ENCODE results near the gene MYO1H. TPM values are rescaled to one million over a fixed set of nuclear protein-coding genes. Genes with fewer than 3 reads are reported as not detected.

Gene MYO1H
- total and polyA plus RNA-seq, 4 experiments from 2014 or later, result not detected

DNA sequence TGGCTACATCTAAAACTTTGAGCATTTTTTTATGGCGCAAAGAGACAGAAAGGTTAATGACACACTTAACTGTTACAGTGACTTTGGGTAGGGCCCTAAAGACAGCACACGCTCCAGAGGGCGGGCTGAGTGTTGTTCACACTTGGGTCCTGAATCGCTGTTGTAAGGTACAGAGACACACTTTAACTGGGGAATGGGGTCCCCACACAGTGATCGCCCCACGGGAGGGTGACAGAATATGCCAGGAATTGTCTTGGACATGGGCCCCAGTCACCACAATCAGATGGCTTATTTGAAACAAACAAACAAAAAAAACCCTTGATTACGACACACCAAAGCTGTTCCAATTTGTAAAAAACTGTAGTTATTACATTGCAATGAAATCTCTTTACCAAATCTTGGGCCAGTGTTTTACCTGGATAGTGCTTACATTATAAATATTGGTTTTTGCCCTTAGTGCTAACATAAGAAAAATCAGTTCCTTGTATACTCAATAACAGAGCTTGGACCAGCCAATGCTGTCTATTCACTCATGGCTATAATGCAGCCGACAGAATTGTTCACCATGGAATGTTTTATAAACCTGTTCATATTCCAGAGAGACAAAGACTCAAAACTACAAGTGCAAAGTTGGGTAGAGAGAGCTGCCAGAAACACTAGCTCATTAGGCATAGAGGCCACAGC lies 101.1 kb downstream of the MYO1H start:
- intact Hi-C loops (cut with micrococcal nuclease), result no loop called here
- Mint-ChIP-seq H3K4me1 (no peaks in the 10 kb centered on the region), H3K36me3 (peaks cover 27 to 68% of the 10 kb centered on the region in 2 donors), H3K9me3 (no peaks in the 10 kb centered on the region), H3K27ac (peak overlapping the region in 1 of 7 donors; percentile 29), H3K4me3 (no peak overlapping the region), H3K27me3 (no peaks in the 10 kb centered on the region)
- Histone ChIP-seq H3K27me3 (ENCODE audit: insufficient read depth, low read length) (no peaks in the 10 kb centered on the region), H3K4me3 (ENCODE audit: low read length in 2 of 2) (no peak overlapping the region), H3K4me1 (ENCODE audit: insufficient read depth, low read length) (no peaks in the 10 kb centered on the region), H3K36me3 (ENCODE audit: insufficient read depth, low read length) (peaks cover 40% of the 10 kb centered on the region), H3K9me3 (ENCODE audit: control insufficient read depth in 1 of 2, low read length in 2 of 2) (no peaks in the 10 kb centered on the region), H3K27ac (ENCODE audit: low read depth, low read length) (no peak overlapping the region)
- ChIA-PET CTCF (ENCODE audit: partially characterized antibody) (interaction anchor here (0.7 kb wide), 2 partner anchors 57 to 148 kb away, joined by 3 read pairs; no protein-coding TSS in a partner anchor), POLR2A (ENCODE audit: partially characterized antibody) (no interaction called here)
- DNase-seq, result no peak

DNA sequence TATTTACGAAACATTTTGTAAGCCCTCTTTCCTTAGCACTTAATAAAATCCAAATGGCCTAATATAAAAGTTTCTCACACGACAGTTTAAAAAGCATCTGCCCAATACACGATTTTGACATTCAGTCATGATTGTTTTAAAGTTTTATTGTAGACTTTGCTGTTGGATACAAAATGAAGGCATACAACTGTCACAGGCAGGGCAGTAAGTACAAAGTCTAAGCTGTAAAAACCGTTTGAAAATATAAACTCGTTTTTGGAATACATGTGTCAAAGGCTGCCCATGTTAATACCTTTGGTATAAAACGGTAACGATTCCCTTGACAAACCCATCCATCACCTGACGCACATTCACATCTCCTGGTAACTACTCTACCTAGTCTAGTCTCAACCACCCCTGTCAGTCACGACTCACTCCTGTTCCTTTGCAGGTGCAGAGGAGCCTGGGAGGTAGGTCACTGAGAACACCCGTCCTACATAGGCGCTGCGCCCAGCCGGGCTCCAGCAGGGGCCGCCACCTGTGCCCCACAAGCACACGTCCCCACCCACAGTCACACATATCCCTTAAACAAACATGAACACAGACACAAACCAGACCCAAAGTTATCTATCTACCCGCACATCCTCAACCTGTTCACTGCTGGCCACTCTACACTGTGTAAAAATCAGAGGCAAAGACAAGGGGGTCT lies 102.3 kb downstream of the MYO1H start:
- H3K9me3 ChIP-seq (ENCODE audit: control insufficient read depth in 1 of 2, low read length in 2 of 2), result no peaks in the 10 kb centered on the region
- no peak overlapping the region for H3K27ac ChIP-seq (ENCODE audit: low read depth, low read length)
- intact Hi-C loops (cut with micrococcal nuclease), result no loop called here
- CTCF ChIA-PET (ENCODE audit: partially characterized antibody), result interaction anchor here (0.7 kb wide), 1 partner anchor 58 kb away, joined by 3 read pairs; no protein-coding TSS in a partner anchor
- no peak for DNase-seq
- H3K4me3 ChIP-seq (ENCODE audit: low read length in 2 of 2), result no peak overlapping the region
- POLR2A ChIA-PET (ENCODE audit: partially characterized antibody), result no interaction called here
- no peaks in the 10 kb centered on the region for H3K27me3 ChIP-seq (ENCODE audit: insufficient read depth, low read length)
- Mint-ChIP-seq H3K4me1 (no peaks in the 10 kb centered on the region), H3K9me3 (no peaks in the 10 kb centered on the region), H3K4me3 (no peak overlapping the region), H3K27me3 (no peaks in the 10 kb centered on the region), H3K27ac (no peak overlapping the region), H3K36me3 (peaks cover 30 to 75% of the 10 kb centered on the region in 2 donors)
- H3K4me1 ChIP-seq (ENCODE audit: insufficient read depth, low read length), result no peaks in the 10 kb centered on the region
- H3K36me3 ChIP-seq (ENCODE audit: insufficient read depth, low read length), result peaks cover 51% of the 10 kb centered on the region

DNA sequence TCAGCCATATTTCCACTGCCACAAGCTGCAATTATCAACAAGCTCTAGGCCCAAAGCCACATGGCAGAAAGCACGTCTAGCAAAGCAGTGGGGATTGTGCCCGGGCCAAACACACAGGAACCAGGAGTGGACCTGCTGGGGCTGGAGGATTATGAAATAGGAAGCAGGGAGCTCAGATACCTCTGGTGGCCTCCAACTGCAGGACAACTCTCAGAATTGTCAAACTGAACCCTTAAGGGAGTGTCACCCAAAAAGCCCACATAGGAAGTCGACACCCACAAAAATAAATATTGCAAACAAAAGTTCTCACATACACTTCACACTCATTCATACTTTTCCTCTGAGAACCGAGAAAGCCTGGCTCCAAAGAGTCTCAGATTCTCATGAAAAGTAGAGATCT lies 103.3 kb downstream of the MYO1H start:
- H3K4me3 Mint-ChIP-seq, result no peak overlapping the region
- no peaks in the 10 kb centered on the region for H3K27me3 Mint-ChIP-seq
- DNase-seq, result no peak
- no peaks in the 10 kb centered on the region for H3K9me3 Mint-ChIP-seq
- Histone ChIP-seq H3K27me3 (ENCODE audit: insufficient read depth, low read length) (no peaks in the 10 kb centered on the region), H3K27ac (ENCODE audit: low read depth, low read length) (no peak overlapping the region), H3K4me1 (ENCODE audit: insufficient read depth, low read length) (no peaks in the 10 kb centered on the region), H3K9me3 (ENCODE audit: control insufficient read depth in 1 of 2, low read length in 2 of 2) (no peaks in the 10 kb centered on the region), H3K36me3 (ENCODE audit: insufficient read depth, low read length) (peaks cover 60% of the 10 kb centered on the region), H3K4me3 (ENCODE audit: low read length in 2 of 2) (no peak overlapping the region)
- H3K36me3 Mint-ChIP-seq, result peaks cover 36 to 76% of the 10 kb centered on the region in 2 donors
- no peak overlapping the region for H3K27ac Mint-ChIP-seq
- CTCF ChIA-PET (ENCODE audit: partially characterized antibody), result no interaction called here
- POLR2A ChIA-PET (ENCODE audit: partially characterized antibody), result no interaction called here
- no peaks in the 10 kb centered on the region for H3K4me1 Mint-ChIP-seq
- intact Hi-C loops (cut with micrococcal nuclease), result no loop called here

DNA sequence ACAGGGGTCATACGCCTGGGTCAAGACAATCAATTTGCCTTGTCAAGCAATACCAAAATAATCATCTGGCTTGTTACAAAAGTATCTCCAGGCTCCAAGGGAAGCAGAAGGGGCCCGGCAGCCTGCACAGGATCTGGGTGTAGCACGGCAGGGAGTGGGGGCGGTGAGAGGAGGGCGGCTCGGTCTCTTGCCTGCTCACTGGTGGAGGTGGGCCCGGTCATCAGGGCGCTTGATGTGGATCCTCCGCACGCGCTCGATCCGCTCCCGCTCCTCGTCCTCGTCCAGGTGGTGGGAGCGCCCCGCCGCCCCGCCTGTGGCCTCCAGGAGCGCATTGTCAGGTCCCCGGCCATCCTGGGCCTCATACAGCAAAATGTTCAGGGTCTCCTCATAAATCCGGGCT lies 103.7 kb downstream of the MYO1H start:
- CTCF ChIA-PET (ENCODE audit: partially characterized antibody), result no interaction called here
- H3K4me1 ChIP-seq (ENCODE audit: insufficient read depth, low read length), result no peaks in the 10 kb centered on the region
- Mint-ChIP-seq H3K4me1 (no peaks in the 10 kb centered on the region), H3K4me3 (no peak overlapping the region), H3K9me3 (no peaks in the 10 kb centered on the region), H3K27ac (no peak overlapping the region), H3K36me3 (peaks cover 38 to 77% of the 10 kb centered on the region in 2 donors), H3K27me3 (no peaks in the 10 kb centered on the region)
- no peak overlapping the region for H3K4me3 ChIP-seq (ENCODE audit: low read length in 2 of 2)
- no peaks in the 10 kb centered on the region for H3K9me3 ChIP-seq (ENCODE audit: control insufficient read depth in 1 of 2, low read length in 2 of 2)
- POLR2A ChIA-PET (ENCODE audit: partially characterized antibody), result no interaction called here
- DNase-seq, result no peak
- H3K36me3 ChIP-seq (ENCODE audit: insufficient read depth, low read length), result peaks cover 65% of the 10 kb centered on the region
- H3K27ac ChIP-seq (ENCODE audit: low read depth, low read length), result no peak overlapping the region
- no peaks in the 10 kb centered on the region for H3K27me3 ChIP-seq (ENCODE audit: insufficient read depth, low read length)
- intact Hi-C loops (cut with micrococcal nuclease), result no loop called here

DNA sequence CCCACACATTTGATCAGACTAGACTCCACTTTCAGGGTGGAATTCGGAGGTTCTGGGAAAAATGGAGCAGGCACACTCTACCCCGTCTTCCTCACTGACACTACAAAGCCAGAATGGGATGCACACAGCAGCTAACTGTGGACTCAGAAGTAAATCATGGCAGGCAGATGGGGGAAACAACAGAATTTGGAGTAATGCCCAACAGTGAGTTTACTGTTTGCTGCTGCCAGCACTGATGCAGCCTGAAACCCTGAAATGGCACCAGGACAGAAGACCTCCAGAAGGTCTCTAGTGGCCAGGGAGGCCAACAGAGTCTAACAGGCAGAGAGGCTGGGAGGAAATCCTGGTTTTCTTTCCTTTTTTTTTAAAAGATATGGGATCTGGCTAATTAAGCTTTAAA lies 104.8 kb downstream of the MYO1H start:
- Histone ChIP-seq H3K27me3 (ENCODE audit: insufficient read depth, low read length) (no peaks in the 10 kb centered on the region), H3K9me3 (ENCODE audit: control insufficient read depth in 1 of 2, low read length in 2 of 2) (no peaks in the 10 kb centered on the region), H3K4me3 (ENCODE audit: low read length in 2 of 2) (no peak overlapping the region), H3K36me3 (ENCODE audit: insufficient read depth, low read length) (peaks cover 75% of the 10 kb centered on the region), H3K27ac (ENCODE audit: low read depth, low read length) (no peak overlapping the region), H3K4me1 (ENCODE audit: insufficient read depth, low read length) (no peaks in the 10 kb centered on the region)
- ChIA-PET CTCF (ENCODE audit: partially characterized antibody) (interaction anchor here (1.5 kb wide), 1 partner anchor 24 kb away, joined by 4 read pairs; no protein-coding TSS in a partner anchor), POLR2A (ENCODE audit: partially characterized antibody) (no interaction called here)
- H3K27me3 Mint-ChIP-seq, result no peaks in the 10 kb centered on the region
- no peaks in the 10 kb centered on the region for H3K4me1 Mint-ChIP-seq
- no peak for DNase-seq
- intact Hi-C loops (cut with micrococcal nuclease), result no loop called here
- no peaks in the 10 kb centered on the region for H3K9me3 Mint-ChIP-seq
- H3K36me3 Mint-ChIP-seq, result peaks cover 49 to 81% of the 10 kb centered on the region in 2 donors
- H3K27ac Mint-ChIP-seq, result no peak overlapping the region
- H3K4me3 Mint-ChIP-seq, result no peak overlapping the region

DNA sequence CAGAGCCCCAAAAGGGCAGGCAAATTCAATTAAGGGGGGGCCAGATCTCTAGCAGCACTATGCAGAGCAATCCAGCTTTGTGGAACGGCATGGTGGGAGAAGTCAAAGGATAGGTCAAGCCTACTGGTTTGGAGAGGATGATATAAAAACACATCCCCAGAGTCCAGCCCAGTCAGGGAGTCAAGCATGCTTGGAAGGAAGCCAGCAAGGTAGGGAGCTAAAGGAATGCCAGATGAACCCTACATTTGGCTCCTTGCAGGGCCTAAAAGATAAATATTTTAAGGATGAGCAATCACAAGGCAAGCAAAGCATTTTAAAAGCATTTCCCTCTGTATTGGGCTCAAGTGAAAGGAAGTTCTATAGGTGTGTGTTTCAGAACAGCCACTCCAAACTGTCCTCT lies 108.0 kb downstream of the MYO1H start:
- Mint-ChIP-seq H3K27me3 (no peaks in the 10 kb centered on the region), H3K9me3 (no peaks in the 10 kb centered on the region), H3K4me1 (peaks cover 0 to 1% (median 0%) of the 10 kb centered on the region in 4 donors), H3K4me3 (no peak overlapping the region), H3K27ac (peak overlapping the region in 1 of 7 donors; percentile 31), H3K36me3 (peaks cover 53 to 83% of the 10 kb centered on the region in 2 donors)
- no peaks in the 10 kb centered on the region for H3K9me3 ChIP-seq (ENCODE audit: control insufficient read depth in 1 of 2, low read length in 2 of 2)
- H3K27ac ChIP-seq (ENCODE audit: low read depth, low read length), result no peak overlapping the region
- peaks cover 72% of the 10 kb centered on the region for H3K36me3 ChIP-seq (ENCODE audit: insufficient read depth, low read length)
- CTCF ChIA-PET (ENCODE audit: partially characterized antibody), result interaction anchor here (1.2 kb wide), 1 partner anchor 23 kb away, joined by 3 read pairs; no protein-coding TSS in a partner anchor
- no peak for DNase-seq
- no peak overlapping the region for H3K4me3 ChIP-seq (ENCODE audit: low read length in 2 of 2)
- intact Hi-C loops (cut with micrococcal nuclease), result no loop called here
- no peaks in the 10 kb centered on the region for H3K4me1 ChIP-seq (ENCODE audit: insufficient read depth, low read length)
- no peaks in the 10 kb centered on the region for H3K27me3 ChIP-seq (ENCODE audit: insufficient read depth, low read length)
- POLR2A ChIA-PET (ENCODE audit: partially characterized antibody), result no interaction called here

DNA sequence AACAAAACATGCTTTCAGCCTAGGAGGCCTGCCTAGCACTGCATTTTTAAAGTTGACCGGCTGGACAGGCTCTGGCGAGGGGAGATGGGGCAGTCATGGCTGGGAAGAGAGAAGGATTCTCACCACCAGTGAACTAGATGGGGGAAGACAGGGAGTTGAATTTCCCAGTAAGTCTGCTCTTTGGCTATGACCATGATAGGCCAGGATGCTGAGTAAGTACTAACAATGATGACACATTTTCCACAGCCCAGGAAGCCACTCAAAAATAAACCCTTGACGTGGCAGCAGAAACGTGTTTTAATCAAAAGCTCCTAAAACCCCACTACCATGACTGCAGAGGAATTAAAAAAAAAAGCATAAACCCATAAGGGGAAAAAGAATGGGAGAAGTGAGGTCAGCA lies 110.4 kb downstream of the MYO1H start:
- CTCF ChIA-PET (ENCODE audit: partially characterized antibody), result interaction anchor here (1.1 kb wide), 1 partner anchor 25 kb away, joined by 3 read pairs; no protein-coding TSS in a partner anchor
- Mint-ChIP-seq H3K9me3 (no peaks in the 10 kb centered on the region), H3K27ac (no peak overlapping the region), H3K4me3 (no peak overlapping the region), H3K4me1 (peaks cover 8 to 21% (median 9%) of the 10 kb centered on the region in 4 donors), H3K27me3 (no peaks in the 10 kb centered on the region), H3K36me3 (peaks cover 47 to 66% of the 10 kb centered on the region in 2 donors)
- Histone ChIP-seq H3K4me3 (ENCODE audit: low read length in 2 of 2) (no peak overlapping the region), H3K27me3 (ENCODE audit: insufficient read depth, low read length) (no peaks in the 10 kb centered on the region), H3K27ac (ENCODE audit: low read depth, low read length) (no peak overlapping the region), H3K9me3 (ENCODE audit: control insufficient read depth in 1 of 2, low read length in 2 of 2) (no peaks in the 10 kb centered on the region), H3K36me3 (ENCODE audit: insufficient read depth, low read length) (peaks cover 51% of the 10 kb centered on the region), H3K4me1 (ENCODE audit: insufficient read depth, low read length) (peaks cover 2% of the 10 kb centered on the region)
- DNase-seq, result no peak
- POLR2A ChIA-PET (ENCODE audit: partially characterized antibody), result no interaction called here
- intact Hi-C loops (cut with micrococcal nuclease), result no loop called here
